ENCODE results near the gene S1PR4.
"Not testable (repeated sequence)": the region's sequence is repeated elsewhere in the genome, so short reads cannot be mapped to it uniquely, and the experiment has no call there.

S1PR4 gene

DNA sequence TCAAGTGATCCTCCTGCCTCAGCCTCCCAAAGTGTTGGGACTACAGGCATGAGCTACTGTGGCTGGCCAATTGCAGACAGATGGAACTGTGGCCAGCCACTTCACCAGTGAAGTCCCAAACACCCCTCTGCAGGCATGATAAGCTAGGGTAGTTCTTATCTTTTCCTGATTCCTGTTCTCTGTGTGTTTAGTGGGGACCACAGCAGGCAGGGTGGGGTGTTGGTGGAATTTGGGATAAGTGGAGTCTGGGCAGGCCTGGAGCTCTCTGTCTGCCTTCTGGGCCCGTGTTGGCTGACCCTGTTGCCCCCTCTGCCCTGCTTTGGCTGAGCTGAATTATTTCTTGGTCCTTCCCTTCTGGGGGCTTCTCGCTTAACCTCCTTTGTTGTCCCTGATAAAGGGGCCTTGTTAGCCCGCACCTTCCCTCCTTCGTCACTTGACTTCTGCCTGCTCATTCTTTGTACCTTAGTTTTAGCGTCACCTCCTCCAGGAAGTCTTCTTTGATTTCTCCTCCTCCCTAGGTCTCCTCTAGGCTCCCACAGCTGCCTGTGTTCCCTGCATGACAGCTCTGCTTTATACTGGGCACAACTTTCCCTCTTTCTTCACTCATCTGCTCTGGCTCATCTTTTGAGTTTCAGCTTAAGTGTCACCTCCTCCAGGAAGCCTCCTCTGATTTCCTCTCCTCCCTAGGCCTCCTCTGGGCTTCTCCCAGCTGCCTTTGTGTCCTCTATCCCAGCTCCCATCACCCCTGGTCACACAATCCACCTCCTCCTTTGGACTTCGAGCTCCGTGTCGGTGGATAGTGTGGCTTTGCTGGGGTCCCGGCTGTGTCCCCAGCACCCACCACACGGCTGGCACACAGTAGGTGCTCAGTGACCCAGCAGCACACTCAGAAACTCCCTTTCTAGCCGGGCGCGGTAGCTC is 5.4 kb downstream of the S1PR4 start:
- no peak for DNase-seq

DNA sequence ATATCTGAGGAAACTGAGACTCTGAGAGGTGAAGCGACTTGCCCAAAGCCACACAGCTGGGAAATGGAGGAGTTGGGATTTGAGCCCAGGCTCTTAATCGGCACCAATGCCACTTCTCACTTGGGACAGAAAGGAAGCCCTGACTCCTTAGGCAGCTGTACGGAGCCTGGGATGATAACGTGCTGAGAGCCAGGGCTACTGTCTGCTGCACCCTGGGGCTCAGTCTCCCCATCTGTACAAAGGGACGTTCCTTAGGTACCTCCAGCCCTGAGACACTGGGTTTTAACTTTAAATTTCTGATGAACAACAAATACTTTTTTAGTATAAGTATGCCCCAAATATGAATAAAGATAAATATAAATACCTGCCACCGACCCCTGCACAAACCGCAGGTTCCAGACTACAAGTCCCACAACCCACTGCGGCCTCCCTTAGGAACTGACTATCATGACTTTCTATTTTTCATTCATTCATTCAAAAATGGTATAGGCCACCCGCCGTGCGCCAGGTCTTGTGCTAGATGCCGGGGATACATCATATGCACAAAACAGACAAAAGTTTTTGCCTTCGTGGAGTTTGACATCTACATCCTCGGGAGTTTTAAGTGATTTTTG is 6.4 kb downstream of the S1PR4 start:
- peak; percentile 68 for DNase-seq

DNA sequence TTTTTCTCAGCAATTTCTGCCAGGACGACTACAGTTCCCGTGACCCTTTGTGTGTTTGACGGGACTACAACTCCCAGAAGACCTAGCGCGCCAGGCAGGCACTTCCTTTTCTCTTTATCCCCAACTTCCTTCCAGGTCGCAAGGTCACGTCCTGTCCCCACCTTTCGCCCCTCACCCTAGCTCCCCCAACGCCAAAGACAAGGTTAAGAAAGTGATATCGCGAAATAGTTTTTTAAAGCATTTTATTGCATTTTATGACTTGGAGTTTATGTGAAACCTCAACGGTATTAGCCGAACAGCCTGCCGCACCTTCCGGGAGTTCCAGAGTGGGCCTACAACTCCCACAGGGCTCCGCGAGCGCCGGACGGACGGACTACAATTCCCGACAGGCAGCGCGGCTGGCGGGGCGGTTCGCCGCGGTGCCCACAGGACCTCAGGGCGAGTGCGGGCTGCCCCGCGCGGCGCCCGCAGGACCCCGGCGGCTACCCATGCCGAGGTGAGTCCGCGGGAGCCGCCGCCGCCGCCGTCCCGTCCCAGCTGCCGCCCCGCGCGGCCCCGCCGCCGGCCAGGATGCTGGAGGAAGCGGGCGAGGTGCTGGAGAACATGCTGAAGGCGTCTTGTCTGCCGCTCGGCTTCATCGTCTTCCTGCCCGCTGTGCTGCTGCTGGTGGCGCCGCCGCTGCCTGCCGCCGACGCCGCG is 7.0 kb downstream of the S1PR4 start, which contains the start of gene NCLN:
Gene NCLN, plus strand, starts transcription at position 470 of the 699 bp plus-strand sequence. Its CDS starts 101 bp downstream, at position 571.
- DNase-seq, result peak; percentile 94

DNA sequence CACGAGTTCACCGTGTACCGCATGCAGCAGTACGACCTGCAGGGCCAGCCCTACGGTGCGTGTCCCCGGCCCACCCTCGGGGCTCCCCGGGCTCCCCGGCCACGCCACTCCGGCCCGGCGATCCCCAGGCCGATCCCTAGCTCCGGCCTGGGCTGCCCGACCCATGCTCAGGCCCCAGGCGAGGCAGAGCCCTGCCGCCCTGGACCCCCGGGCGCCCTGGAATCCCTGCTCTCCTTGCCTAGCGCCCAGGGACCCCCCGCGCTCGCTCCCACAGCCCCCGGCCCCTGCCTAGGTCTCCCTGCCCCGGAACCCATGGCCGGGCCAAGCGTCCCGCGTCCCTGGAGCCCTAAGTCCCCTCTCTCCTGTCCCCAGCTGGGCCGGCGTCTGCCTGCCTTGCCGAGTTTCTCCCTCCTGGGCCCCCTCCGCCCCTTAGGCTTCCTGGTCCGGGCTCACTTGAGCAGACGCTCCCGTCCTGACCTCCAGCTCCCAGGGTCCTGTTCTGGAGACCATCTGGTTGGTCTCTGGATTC is 7.7 kb downstream of the S1PR4 start:
- no peak for DNase-seq

DNA sequence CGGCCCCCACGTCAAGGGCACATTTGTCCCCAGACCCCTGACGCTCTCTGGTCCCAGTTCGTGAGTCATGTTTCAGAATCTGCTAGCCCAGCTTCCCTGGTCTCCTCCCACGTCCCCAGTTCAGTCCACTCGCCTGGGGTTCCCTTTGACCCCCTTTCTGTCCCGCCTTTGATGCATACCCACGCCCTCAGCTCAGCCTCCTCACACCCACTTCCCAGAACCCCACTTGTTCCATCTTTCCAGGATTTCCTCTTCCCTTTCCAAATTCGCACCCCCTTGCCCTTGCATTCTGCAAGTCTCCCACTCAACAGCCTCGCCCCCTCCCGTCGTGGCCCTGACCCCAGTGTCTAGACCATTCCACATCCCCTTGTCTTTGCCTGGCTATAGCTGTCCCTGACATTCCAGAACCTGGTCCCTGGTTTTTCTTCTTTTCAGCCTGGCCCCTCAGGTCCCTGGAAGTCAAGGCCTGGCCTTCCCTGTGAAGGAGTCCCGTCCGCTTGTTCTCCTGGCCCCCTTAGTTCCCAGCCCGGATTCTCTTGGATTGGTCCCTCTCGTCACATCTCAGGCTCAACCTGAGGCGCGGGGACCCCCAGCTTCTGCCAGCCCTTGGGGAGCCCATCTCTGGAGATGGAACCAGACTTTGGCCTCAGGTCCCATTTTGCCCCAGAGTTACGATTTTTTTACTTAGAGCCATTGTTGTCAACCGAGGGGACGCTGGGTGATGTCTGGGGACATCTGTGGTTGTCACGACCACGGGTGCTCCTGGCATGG is 8.5 kb downstream of the S1PR4 start:
- no peak for DNase-seq

DNA sequence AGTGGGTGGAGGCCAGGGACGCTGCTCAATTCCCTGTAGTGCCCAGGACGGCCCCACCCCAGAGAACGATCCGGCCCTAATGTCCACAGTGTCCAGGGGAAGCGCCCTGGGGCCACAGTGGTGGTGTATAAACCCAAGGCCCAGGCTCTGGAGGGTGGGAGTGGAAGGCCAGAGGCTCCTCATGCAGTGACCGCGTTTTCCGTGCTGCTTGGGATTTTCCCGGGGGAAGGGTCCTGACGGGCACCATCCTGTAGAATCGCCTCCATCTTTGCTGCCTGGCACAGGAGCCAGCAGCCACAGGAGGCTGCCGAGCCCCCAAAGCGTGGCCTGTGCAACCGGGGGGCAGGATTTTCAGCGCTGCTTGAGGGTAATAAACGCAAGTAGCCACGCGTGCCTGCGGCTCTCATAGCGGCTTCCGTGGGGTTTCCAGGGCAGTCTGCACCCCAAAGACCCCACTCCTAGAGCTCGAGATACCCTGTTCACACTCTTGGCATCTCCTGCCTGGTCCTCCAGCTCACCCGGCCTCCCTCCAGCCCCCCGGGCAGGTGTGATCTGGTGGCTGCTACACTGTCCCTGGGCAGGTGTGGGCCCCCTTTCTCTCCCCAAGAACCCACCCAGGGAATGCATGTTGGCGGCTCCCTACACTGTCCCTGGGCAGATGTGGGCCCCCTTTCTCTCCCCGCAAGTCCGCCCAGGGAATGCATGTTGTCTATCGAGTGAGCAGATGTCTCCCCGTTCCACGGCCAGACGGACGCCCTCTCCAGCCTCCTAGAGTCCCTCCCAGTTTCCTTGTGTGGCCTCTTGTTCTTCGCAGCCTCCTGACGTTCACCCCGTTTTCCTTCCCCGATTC is 9.3 kb downstream of the S1PR4 start:
- no peak for DNase-seq

DNA sequence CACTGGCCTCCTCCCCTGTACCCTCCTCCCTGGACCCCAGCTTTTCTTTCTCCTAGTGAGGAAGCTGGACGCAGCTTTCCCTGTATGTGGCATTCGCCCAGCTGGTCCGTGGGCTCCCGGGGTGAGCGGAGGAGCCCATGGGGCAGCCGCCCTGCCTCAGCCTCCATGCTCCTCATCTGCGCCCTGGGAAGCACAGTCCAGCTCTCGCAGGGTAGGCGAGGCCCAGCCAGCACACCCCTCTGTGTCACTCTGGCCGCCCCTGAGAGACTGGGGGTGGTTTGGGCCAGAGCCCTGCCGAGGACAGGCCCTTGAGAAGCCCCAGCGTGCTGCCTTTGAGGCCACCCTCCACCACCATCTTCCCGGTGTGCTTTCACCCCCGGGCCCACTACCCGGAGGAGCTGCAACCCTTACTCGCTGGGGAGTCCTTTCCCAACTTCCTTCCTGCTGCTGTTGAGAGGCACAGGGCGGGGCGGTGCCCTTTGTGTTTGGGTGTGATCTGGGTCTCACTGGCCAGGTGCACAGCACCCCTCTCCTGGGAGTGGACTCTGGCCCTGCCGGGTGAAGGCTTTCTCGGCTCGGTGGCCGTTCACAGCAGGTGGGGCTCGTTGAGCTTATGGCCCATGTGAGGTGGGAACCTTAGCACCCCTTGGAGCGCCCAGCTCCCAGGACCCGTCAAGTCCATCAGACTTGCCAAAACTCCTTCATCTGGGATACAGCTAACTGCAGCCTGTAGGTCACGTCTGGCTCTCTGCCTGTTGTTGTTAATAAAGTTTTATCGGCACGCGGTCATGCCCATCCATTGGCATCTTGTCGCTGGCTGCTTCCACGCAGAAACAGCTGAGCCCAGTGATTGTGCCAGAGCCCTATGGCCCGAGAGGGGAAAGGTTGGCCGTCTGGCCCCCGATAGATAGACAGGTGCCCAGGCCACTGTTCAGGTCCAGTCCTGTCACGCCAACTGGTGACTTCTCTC is 10.3 kb downstream of the S1PR4 start:
- no peak for DNase-seq

DNA sequence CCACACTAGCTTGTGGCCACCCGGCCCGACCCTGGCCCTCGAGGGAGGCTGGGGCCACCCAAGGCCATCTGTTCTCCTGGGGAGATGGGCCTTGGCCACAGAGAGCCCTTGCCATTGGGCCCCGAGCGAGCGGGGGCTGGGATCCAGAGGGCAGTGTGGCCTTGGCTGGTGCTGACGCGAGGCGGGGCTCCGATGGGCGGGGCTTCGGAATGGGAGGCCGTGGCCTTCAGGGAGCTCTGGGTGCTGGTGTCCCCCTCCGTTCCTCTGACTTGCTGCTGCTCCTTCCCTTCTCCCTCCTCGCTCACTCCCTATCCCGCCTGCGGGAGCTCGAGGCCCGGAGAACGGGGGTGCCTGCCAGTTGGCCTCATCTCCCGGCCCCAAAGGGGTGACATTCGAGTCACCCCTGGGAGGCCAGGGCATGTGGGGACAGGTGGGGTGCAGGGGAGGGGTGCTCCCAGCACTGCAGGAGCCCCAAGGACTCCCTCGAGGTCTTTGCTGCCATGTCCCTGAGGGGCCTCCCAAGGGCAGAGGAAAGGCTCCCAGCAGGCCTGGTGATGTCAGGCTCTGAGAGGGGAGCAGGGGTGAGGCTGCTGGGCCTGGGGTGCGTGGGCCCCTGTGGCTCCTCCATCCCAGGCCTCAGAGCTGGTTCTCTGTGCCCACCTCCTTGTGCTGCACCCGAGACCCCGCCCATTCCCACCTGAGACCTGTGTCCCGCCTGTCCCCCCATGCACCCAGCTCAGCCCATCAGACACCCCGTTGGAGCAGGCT is 11.3 kb downstream of the S1PR4 start:
- no peak for DNase-seq

DNA sequence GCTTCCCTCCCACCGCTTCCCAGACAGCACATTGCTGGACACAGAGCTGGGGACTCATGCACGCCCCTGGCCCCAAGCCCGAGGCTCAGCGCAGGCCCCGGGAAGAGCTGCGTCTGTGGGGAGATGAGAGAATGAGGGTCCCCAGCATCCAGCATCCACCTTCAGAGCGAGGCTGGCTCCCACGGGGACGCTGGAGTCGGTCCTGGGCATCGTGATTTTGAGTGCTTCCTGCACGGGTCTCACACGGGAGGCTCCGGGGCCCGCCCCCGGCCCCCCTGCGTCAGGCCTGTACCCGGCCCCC is 11.9 kb downstream of the S1PR4 start:
- DNase-seq, result no peak

DNA sequence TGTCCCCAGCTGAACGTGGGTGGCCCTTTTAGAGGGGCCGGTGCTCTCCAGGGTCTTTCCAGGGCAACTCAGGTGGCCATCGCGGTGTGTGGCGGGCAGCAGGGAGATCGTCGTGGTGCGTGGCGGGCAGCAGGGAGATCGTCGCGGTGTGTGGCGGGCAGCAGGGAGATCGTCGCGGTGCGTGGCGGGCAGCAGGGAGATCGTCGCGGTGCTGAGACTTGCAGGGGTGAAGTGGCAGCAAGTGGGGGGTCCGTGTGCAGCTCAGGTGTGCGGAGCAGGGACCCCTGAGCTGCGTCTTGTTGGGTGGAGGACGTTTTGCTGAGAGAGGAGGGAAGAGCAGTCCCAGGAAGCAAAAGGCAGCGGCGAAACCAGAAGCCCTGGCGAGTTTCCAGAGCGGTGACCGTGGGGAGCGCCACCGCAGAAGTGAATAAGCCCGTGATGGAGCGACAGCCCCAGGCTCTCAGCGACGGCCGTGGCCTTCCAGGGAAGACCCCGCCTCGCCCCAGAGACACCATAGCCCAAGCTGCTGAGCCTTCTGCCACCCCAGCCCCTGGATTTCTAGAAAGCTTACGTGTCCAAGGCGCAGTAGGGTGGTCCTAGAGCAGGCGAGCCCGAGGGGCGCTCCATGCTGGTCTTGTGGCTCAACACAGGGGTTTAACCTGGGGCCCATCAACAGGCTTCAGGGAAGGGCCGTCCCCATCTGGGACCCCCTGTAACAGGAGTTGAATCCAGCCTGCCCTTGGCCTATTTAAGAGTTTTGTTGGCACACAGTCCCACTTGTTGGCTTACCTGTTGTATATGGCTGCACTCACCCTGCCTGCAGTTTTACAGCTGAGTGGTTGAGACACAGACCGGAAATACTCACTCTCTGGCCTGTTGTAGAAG is 12.6 kb downstream of the S1PR4 start:
- no peak for DNase-seq

DNA sequence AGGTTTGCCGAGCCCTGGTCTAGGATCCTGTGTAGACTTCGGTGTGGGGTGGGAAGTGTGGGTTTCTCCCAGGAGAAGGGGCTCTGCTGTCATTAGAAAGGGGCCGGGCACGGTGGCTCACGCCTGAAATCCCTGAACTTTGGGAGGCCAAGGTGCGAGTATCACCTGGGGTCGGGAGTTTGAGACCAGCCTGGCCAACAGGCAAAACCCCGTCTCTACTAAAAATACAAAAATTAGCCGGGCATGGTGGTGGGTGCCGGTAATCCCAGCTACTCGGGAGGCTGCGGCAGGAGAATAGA is 13.2 kb downstream of the S1PR4 start:
- DNase-seq, result not testable (repeated sequence)

DNA sequence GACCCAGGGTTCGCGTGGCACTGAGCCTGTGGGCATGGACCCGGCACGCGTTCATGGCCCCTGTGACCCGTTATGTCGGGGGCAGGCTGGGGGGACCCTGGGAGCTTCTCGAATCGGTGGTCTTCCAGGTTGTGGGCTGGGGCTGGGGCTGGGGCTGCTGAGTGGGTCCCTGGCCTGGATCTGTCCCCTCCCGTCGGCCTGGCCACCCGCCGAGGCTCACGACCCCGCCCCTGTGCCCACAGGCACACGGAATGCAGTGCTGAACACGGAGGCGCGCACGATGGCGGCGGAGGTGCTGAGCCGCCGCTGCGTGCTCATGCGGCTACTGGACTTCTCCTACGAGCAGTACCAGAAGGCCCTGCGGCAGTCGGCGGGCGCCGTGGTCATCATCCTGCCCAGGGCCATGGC is 13.7 kb downstream of the S1PR4 start:
- DNase-seq, result no peak

DNA sequence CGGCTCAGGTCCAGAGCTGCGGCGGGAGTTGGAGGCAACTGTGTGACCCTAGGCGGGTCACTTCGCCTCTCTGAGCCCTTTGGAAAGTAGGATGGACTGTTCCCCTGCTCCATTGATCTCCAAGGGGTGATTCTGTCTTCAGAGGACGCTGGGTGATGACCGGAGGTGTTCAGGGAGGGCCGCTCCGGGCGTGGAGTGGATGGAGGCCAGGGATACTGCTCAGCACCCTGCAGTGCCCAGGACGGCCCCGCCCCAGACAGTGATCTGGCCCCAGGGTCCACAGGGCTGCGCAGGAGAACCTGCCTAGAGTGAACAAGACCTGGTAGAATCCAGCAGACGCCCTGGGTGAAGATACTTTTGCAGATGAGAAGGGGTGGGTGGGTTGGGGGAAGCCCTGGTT is 14.1 kb downstream of the S1PR4 start:
- DNase-seq, result no peak

DNA sequence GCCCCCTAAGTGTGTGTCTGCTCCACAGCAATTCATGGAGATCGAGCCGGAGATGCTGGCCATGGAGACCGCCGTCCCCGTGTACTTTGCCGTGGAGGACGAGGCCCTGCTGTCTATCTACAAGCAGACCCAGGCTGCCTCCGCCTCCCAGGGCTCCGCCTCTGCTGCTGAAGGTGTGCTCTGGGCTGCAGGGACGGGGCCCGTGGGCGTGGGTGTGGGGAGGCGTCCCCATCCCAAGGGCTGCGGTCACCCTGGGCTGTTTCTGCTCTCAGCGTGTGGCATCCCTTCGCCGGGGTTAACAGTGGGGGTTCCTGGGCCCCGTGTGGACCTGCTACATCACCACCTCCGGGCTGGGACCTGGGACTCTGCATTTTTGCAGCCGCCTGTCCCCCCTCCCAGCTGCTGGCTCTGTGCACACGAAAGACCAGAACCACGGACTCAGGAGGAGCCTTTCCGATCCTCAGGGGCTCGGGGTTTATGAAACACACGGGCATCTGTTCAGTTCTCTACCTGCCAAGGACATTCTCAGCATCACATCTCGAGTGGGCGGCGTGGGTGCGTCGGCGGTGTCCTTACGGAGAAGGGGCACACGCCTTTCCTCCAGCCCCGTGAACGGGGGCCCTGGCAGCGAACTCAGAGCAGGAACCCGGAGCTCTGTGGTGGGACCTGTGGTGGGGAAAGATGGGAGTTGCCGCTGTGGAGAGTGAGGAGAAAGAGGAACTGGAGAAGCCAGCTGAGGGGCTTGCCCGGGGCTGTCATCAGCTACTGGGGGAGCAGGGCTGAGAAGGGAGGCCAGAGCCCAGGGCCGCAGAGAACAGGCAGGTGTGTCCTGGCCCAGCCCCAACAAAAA is 14.9 kb downstream of the S1PR4 start:
- no peak for DNase-seq

DNA sequence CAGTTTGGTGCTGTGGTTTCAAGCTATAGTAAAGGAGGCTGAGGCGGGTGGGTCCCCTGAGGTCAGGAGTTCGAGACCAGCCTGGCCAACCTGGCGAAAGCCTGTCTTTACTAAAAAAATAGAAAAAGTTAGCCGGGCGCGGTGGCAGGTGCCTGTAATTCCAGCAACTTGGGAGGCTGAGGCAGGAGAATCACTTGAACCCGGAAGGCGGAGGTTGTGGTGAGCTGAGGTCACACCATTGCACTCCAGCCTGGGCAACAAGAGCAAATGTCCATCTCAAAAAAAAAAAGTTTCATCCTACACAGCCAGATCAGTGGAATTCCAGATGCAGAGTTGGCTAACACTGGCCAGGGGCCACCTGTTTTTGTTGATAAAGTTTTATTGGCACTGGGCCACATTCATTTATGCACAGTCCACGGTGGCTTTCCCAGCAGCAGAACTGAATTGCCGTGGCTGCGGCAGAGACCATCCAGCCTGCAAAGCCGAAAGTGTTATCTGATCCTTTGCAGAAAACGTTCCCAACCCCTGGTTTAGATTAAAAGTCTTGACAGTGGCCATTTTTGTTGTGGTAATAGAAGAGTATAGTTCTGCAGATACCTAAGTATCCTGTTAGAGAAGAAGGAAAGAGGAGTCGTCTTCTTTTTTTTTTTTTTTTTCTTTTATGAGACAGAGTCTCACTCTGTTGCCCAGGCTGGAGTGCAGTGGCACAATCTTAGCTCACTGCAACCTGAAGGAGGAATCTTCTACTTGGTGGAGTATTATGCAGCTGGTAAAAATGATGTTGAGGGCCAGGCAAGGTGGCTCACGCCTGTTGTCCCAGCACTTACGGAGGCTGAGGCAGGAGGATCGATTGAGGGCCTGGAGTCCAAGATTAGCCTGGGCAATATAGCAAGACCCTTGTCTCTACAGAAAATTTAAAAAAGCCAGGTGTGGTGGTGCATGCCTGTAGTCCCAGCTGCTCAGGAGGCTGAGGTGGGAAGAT is 15.8 kb downstream of the S1PR4 start:
- DNase-seq, result no peak

DNA sequence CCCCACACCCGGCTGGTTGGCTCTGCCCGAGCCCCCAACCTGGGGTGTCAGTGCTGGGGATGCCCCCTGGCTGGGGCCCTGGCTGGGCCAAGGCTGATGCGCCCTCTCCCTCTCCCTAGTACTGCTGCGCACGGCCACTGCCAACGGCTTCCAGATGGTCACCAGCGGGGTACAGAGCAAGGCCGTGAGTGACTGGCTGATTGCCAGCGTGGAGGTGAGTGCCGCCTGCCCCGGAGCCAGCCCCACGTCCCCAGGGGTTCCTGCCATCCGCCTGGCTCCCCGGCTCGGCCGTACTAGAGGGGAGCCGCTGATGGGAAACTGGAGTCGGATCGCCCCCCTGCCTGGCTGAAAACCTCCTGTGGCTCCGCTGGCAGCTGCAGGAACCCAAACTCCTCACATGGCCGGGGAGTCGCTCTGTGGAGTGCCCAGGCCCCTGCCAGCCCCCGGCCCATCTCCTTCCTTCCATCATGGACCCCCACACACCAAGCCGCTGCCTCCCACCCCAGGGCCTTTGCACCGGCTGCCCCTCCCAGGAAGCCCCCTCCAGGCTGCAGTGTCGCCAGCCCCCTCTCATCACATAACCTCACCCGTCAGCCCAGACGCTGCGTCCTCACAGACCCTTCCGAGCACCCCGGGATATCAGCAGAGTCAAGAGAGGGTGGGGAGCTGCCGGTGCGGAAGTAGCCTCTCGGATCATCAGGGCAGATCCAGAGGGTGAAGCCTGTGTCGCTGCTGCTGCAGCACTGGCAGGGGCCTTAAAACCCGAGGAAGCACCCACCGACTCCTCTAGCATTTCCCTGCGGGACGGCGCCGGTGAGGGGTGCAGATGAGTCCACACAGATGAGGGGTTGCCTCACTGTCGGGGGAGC is 17.7 kb downstream of the S1PR4 start:
- DNase-seq, result no peak

All from activated CD4-positive, alpha-beta T cell treated with anti-CD3 and anti-CD28 coated beads, Interleukin-2, amount 50 U/mL, for 1 hour (primary cell).